Uterus (tissue), 2 donors: ENCODE data around the gene PCDHGA1.

Source experiments
- CTCF ChIP-seq, 4 experiments: fragments of 200-600 bp in 2 of 4; fragments of 450-650 bp in 2 of 4; sonication (generic) in 2 of 4; IDR thresholded peaks; one replicate each; pipeline ENCODE4 v1.5.1; 2016 to 2019; ENCODE audit warnings: antibody characterized with exemption in 4 of 4, mild to moderate bottlenecking in 2 of 4, moderate library complexity in 1 of 4
- POLR2A ChIP-seq, 2 donors: fragments of 450-650 bp; IDR thresholded peaks; one replicate each; pipeline ENCODE4 v1.6.1; 2016; ENCODE audit warnings: antibody characterized with exemption in 2 of 2, mild to moderate bottlenecking in 1 of 2, moderate library complexity in 1 of 2

- TF ChIP-seq CTCF (IDR thresholded peaks at IDR 0.05): no peak
- TF ChIP-seq POLR2A (IDR thresholded peaks at IDR 0.05): no peak
Observed at GRCh38 chr5:141495453-141495811, 165.1 kb downstream of the PCDHGA1 start.
